ENCODE data around the gene PEAK3. TPM values are rescaled to one million over a fixed set of nuclear protein-coding genes. Genes with fewer than 3 reads are reported as not detected.

Gene PEAK3
- total and polyA plus RNA-seq, 10 of the 15 experiments (the other 5 are each of a cell fraction or from before 2014, with no cell fraction given): 0.03 to 0.10 (median 0.05) TPM; not detected in 7

DNA sequence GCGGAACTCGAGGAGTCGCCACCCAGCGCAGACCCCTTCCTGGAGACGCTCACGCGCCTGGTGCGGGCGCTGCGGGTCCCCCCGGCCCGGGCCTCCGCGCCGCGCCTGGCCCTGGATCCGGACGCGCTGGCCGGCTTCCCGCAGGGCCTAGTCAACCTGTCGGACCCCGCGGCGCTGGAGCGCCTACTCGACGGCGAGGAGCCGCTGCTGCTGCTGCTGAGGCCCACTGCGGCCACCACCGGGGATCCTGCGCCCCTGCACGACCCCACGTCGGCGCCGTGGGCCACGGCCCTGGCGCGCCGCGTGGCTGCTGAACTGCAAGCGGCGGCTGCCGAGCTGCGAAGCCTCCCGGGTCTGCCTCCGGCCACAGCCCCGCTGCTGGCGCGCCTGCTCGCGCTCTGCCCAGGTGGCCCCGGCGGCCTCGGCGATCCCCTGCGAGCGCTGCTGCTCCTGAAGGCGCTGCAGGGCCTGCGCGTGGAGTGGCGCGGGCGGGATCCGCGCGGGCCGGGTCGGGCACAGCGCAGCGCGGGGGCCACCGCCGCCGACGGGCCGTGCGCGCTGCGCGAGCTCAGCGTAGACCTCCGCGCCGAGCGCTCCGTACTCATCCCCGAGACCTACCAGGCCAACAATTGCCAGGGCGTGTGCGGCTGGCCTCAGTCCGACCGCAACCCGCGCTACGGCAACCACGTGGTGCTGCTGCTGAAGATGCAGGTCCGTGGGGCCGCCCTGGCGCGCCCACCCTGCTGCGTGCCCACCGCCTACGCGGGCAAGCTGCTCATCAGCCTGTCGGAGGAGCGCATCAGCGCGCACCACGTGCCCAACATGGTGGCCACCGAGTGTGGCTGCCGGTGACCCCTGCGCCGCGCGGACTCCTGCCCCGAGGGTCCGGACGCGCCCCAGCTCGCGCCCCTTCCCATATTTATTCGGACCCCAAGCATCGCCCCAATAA lies 30.6 kb downstream of the PEAK3 start (continued):
- no peak for TF ChIP-seq ATF7 (IDR thresholded peaks at IDR 0.05; ENCODE audit: low read depth)
- peak; percentile 89 for TF ChIP-seq HDAC6 (IDR thresholded peaks at IDR 0.05; ENCODE audit: unreplicated experiment)
- TF ChIP-seq, protein P1, sequence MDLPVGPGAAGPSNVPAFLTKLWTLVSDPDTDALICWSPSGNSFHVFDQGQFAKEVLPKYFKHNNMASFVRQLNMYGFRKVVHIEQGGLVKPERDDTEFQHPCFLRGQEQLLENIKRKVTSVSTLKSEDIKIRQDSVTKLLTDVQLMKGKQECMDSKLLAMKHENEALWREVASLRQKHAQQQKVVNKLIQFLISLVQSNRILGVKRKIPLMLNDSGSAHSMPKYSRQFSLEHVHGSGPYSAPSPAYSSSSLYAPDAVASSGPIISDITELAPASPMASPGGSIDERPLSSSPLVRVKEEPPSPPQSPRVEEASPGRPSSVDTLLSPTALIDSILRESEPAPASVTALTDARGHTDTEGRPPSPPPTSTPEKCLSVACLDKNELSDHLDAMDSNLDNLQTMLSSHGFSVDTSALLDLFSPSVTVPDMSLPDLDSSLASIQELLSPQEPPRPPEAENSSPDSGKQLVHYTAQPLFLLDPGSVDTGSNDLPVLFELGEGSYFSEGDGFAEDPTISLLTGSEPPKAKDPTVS (IDR thresholded peaks at IDR 0.05; ENCODE audit: low read depth, low read length): no peak
- TF ChIP-seq CHD4 (IDR thresholded peaks at IDR 0.05): no peak

DNA sequence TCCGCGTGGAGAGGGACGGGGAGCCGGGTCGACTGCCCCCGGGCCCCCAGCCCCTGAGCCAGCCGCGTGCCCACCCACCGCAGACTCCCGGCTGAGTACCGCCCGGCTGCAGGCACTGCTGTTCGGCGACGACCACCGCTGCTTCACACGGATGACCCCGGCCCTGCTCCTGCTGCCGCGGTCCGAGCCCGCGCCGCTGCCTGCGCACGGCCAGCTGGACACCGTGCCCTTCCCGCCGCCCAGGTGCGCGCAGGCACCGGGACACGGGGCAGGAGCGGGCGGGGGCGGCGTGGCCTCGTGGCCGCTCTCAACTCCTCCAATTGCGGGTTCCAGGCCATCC lies 31.2 kb downstream of the PEAK3 start:
- Histone ChIP-seq H3K9me3 (replicated peaks; ENCODE audit: control insufficient read depth, insufficient read depth, low read length) (no peaks in the 10 kb centered on the region; the same call in 2 of the 3 replicates), H3K9ac (ENCODE audit: control insufficient read depth, insufficient read depth, low read length) (no peak overlapping the region), H4K20me1 (ENCODE audit: control insufficient read depth, insufficient read depth) (no peaks in the 10 kb centered on the region), H3K4me1 (ENCODE audit: control insufficient read depth, insufficient read depth, low read length) (no peaks in the 10 kb centered on the region; the same call in 1 of the 2 replicates), H3K4me2 (ENCODE audit: control insufficient read depth, insufficient read depth) (no peak overlapping the region), H3K27ac (ENCODE audit: control insufficient read depth, insufficient read depth) (no peak overlapping the region), H3K36me3 (ENCODE audit: control insufficient read depth in 2 of 2, insufficient read depth in 2 of 2, low read length in 1 of 2) (peaks cover 0 to 26% of the 10 kb centered on the region in 2 experiments; a peak in 2 of 4 replicates), H3K79me2 (ENCODE audit: control insufficient read depth, insufficient read depth, low read length) (no peaks in the 10 kb centered on the region), H3K4me3 (no peak overlapping the region), H2AFZ (ENCODE audit: control insufficient read depth, low read depth, low read length) (no peak overlapping the region), H3K27me3 (replicated peaks in 1 of 2; ENCODE audit: control insufficient read depth in 2 of 2, insufficient read depth in 2 of 2, low read length in 1 of 2) (peaks cover 14 to 19% of the 10 kb centered on the region in 2 experiments; a peak in 3 of 4 replicates)
- in situ Hi-C loops (cut with MboI): no loop called here
- SMC1A ChIA-PET (ENCODE audit: uncharacterized antibody, unreplicated experiment): no interaction called here
- no peak for FAIRE-seq
- no peak for ATAC-seq
- RAD21 ChIA-PET (ENCODE audit: unreplicated experiment): no interaction called here
- CTCF ChIA-PET: no interaction called here
- intact Hi-C loops (cut with micrococcal nuclease; ENCODE audit: unreplicated experiment): no loop called here
- no TSS peak for BruUV-seq (replicated peaks)
- POLR2A ChIA-PET: no interaction called here
- 51% methylated on average over 30 of the region's 40 CpGs for WGBS (ENCODE audit: insufficient coverage, insufficient replicate concordance, low lambda C conversion rate, missing lambda C conversion rate)
- DNase-seq (ENCODE audit: low read depth, low spot score): no peak
- TF ChIP-seq, protein P2, sequence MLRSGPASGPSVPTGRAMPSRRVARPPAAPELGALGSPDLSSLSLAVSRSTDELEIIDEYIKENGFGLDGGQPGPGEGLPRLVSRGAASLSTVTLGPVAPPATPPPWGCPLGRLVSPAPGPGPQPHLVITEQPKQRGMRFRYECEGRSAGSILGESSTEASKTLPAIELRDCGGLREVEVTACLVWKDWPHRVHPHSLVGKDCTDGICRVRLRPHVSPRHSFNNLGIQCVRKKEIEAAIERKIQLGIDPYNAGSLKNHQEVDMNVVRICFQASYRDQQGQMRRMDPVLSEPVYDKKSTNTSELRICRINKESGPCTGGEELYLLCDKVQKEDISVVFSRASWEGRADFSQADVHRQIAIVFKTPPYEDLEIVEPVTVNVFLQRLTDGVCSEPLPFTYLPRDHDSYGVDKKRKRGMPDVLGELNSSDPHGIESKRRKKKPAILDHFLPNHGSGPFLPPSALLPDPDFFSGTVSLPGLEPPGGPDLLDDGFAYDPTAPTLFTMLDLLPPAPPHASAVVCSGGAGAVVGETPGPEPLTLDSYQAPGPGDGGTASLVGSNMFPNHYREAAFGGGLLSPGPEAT (IDR thresholded peaks at IDR 0.05; ENCODE audit: low read depth): no peak
- TF ChIP-seq MYC (IDR thresholded peaks at IDR 0.05; ENCODE audit: insufficient read depth, insufficient read length, insufficient replicate concordance, low read length, severe bottlenecking): no peak
- TF ChIP-seq KAT2A (conservative IDR thresholded peaks at IDR 0.05; ENCODE audit: control insufficient read depth, low read depth, low read length): no peak
- TF ChIP-seq BRCA1 (IDR thresholded peaks at IDR 0.05; ENCODE audit: low read depth, low read length): no peak
- no peak for TF ChIP-seq YBX1 (IDR thresholded peaks at IDR 0.05)
- no peak for TF ChIP-seq CEBPB (IDR thresholded peaks at IDR 0.05; ENCODE audit: borderline replicate concordance in 1 of 2, low read depth in 2 of 2, low read length in 2 of 2)
- no peak for TF ChIP-seq HDGF (IDR thresholded peaks at IDR 0.05)
- no peak for TF ChIP-seq CREB1 (IDR thresholded peaks at IDR 0.05; ENCODE audit: low read depth)
- TF ChIP-seq, protein P3, sequence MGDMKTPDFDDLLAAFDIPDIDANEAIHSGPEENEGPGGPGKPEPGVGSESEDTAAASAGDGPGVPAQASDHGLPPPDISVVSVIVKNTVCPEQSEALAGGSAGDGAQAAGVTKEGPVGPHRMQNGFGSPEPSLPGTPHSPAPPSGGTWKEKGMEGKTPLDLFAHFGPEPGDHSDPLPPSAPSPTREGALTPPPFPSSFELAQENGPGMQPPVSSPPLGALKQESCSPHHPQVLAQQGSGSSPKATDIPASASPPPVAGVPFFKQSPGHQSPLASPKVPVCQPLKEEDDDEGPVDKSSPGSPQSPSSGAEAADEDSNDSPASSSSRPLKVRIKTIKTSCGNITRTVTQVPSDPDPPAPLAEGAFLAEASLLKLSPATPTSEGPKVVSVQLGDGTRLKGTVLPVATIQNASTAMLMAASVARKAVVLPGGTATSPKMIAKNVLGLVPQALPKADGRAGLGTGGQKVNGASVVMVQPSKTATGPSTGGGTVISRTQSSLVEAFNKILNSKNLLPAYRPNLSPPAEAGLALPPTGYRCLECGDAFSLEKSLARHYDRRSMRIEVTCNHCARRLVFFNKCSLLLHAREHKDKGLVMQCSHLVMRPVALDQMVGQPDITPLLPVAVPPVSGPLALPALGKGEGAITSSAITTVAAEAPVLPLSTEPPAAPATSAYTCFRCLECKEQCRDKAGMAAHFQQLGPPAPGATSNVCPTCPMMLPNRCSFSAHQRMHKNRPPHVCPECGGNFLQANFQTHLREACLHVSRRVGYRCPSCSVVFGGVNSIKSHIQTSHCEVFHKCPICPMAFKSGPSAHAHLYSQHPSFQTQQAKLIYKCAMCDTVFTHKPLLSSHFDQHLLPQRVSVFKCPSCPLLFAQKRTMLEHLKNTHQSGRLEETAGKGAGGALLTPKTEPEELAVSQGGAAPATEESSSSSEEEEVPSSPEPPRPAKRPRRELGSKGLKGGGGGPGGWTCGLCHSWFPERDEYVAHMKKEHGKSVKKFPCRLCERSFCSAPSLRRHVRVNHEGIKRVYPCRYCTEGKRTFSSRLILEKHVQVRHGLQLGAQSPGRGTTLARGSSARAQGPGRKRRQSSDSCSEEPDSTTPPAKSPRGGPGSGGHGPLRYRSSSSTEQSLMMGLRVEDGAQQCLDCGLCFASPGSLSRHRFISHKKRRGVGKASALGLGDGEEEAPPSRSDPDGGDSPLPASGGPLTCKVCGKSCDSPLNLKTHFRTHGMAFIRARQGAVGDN (IDR thresholded peaks at IDR 0.05): no peak
- TF ChIP-seq MEF2B (IDR thresholded peaks at IDR 0.05; ENCODE audit: partially characterized antibody, poor library complexity, severe bottlenecking): no peak
